Right cardiac atrium (tissue), 5 donors: Measurements from ENCODE around the gene PTRH1. TPM values are rescaled to one million over a fixed set of nuclear protein-coding genes. Genes with fewer than 3 reads are reported as not detected.

Experiments
- ATAC-seq, 2 donors: fragments of 200-7000 bp; cut with Tn5 transposase; one replicate each; pipeline versions ENCODE4 v1.8.0 to v1.9.1; 2020; ENCODE audit warnings: moderate library complexity in 2 of 2, mild to moderate bottlenecking in 1 of 2
- DNase-seq, 3 donors: peaks; one replicate each; pipeline ENCODE4 v3.0.0-alpha.2; 2020
- H3K27ac ChIP-seq: one replicate; pipeline ENCODE4 v1.5.1; 2013; ENCODE audit warnings: mild to moderate bottlenecking, low read length, control low read depth, moderate library complexity
- H3K27me3 ChIP-seq: one replicate; pipeline ENCODE4 v1.6.1; 2013; ENCODE audit not compliant: control insufficient read depth, insufficient read depth
- H3K4me1 ChIP-seq: one replicate; pipeline ENCODE4 v1.6.1; 2013; ENCODE audit warnings: low read length; ENCODE audit not compliant: control insufficient read depth, insufficient read depth
- H3K4me3 ChIP-seq: one replicate; pipeline ENCODE4 v1.5.1; 2013; ENCODE audit warnings: low read length, control low read depth
- H3K9me3 ChIP-seq: one replicate; pipeline ENCODE4 v1.6.1; 2013; ENCODE audit warnings: low read length; ENCODE audit not compliant: control insufficient read depth
- WGBS: extraction: QIAGEN DNeasy Blood & Tissue Kit; methylation state at CpG from one replicate; pipeline ENCODE4 v1.1.7; 2013; 5-methylcytosine and 5-hydroxymethylcytosine counted together
- intact Hi-C, 4 donors: fragments of 100-400 bp; cut with DNase I; formaldehyde crosslinking; loops; one replicate each; pipeline versions ENCODE4 v1.11.0 to v1.14.0; 2022 to 2023
- polyA plus RNA-seq: library from polyadenylated mRNA; stranded (reverse); fragments of 200-250 nt; gene quantifications from one replicate; pipeline ENCODE4 v1.2.3, GENCODE V29; 2013
- total RNA-seq, 4 donors: library from RNA; stranded (reverse); fragmentation: NEBNext Ultra II Directional; extraction: Animal tissue kit (Norgen Biotek cat#: 25700); gene quantifications; one replicate each; pipeline ENCODE4 v1.2.1, GENCODE V29; 2021
- donor health status: healthy with polysubstance abuse.
- donor health status: DM: no; HTN: yes; CAD: no.
- donor health status: DM: no; HTN: no; CAD: no.
- donor health status: DM: no; HTN: yes; CAD: no; lungs with severe emphysema.
- donor health status: DM: yes; HTN: yes; CAD: no.

PTRH1 gene
- total and polyA plus RNA-seq, 5 donors, result 8.7 to 16.3 (median 11.9) TPM

DNA sequence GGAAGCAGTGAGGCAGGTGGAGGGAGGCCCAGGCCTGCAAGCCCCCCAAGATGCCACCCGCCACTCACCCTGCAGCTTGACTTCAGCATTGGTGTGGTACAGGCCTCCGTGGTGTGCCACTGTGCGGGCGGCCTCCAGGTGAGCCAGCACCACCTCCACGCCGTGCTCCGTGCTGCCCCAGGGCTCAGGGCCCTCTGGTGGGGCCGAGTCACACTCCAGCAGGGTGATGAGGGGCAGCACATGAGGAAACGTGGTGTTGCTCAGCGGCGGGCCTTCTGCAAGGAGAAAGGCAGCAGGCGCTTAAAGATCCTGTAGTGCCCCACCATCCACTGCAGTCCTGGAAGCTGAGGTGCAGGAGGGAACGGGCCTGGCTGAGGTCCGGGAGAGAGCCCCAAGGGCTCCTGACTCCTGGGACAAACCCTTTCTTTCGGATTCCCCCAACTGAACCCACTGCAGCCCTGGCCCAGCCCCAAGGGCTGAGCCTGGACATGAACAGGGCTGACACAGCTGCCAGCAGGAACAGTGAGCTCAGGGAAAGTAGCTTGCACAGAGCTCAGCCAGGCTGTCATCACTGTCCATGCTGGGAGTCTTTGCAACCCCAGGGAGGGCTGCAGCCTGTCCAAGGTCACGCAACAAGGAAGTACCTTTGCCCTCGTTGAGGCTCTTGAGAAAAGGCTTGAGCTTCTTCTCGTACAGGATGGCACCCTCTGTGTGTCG, 24.3 kb upstream of the PTRH1 start:
- H3K27me3 ChIP-seq, result no peaks in the 10 kb centered on the region

DNA sequence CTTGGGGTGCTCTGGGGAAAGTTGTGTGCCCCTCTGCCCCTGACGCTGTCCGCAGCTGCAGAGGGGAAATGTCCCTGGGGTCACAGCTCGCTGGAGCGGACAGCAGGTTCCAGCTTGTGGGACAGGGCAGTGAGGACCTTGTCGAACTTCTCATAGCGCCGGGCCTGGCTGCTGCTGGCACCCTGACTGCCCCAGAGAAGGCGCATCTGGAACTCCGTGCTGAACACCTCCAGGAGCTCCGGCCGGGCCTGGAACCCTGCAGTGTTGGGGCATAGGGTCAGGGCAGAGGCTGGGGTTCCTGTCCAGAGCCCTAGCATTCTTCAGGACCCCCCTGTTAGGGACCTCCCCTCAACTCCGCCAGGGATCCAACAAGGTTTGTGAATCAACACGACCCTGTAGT, 23.2 kb upstream of the PTRH1 start:
- no peak for ATAC-seq
- H3K27ac ChIP-seq, result no peak overlapping the region
- no peaks in the 10 kb centered on the region for H3K27me3 ChIP-seq
- WGBS, result 88% methylated on average over 13 of the region's 13 CpGs
- H3K4me1 ChIP-seq, result peaks cover 6% of the 10 kb centered on the region
- no peak overlapping the region for H3K4me3 ChIP-seq
- peak in 1 of 3 donors; percentile 53 for DNase-seq
- intact Hi-C loops, result loop anchor here (5.0 to 10.0 kb wide), 6 partner anchors 39 to 186 kb away; partner anchors contain the start of genes AK1 (in 2 of the 4), CDK9 (in 1 of the 4) and SH2D3C (in 1 of the 4)
- H3K9me3 ChIP-seq, result no peaks in the 10 kb centered on the region

More for the DNA sequence above, 24.3 kb upstream of the PTRH1 start:
- H3K9me3 ChIP-seq, result no peaks in the 10 kb centered on the region
- H3K4me3 ChIP-seq, result no peak overlapping the region
- no peaks in the 10 kb centered on the region for H3K4me1 ChIP-seq
- WGBS, result 80% methylated on average over 19 of the region's 19 CpGs
- intact Hi-C loops, result loop anchor here (5.0 to 10.0 kb wide), 6 partner anchors 38 to 185 kb away; partner anchors contain the start of genes AK1 (in 2 of the 4), CDK9 (in 1 of the 4) and SH2D3C (in 1 of the 4)
- DNase-seq, result peak; percentile 72 to 85 (median 76)
- peak overlapping the region; percentile 90 for H3K27ac ChIP-seq
- peak in 1 of 2 donors; percentile 26 for ATAC-seq

DNA sequence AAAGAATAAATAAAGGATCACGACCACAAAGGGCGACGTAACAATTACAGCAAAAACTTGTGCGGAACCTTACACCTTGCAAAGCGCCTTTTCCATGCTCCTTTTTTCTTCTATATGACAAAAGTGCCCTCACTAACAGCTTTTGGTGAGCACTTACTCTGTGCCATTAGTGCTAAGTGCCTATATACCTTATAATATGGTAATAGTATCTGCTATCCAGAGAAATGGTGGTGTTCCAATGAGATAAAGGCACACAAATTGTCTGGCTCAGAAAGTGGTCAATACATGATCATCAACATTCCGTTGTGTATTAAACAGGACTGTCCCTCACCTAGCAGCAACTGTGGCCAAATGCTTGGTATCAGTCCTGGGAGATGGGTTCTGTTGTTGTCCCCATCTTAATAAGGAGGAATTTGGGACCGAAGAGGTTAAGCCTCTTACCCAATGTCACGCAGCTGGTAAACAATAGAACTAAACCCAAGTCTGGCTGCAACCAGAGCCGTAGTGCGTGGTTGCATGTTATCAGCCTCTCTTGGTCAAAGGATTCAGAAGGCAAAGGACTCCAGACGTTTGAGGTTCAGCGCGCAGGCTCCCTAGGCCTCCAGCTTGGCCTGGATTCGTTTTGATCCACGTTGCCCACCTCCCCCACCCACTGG, 20.2 kb upstream of the PTRH1 start:
- 22% methylated on average over 15 of the region's 15 CpGs for WGBS
- peak in 1 of 3 donors; percentile 45 for DNase-seq
- intact Hi-C loops, result loop anchor here (2.0 to 10.0 kb wide), 8 partner anchors 42 to 189 kb away; partner anchors contain the start of genes AK1 (in 2 of the 4), CDK9 (in 1 of the 4) and SH2D3C (in 1 of the 4)
- H3K4me3 ChIP-seq, result no peak overlapping the region
- no peak overlapping the region for H3K27ac ChIP-seq
- no peaks in the 10 kb centered on the region for H3K27me3 ChIP-seq
- ATAC-seq, result no peak
- no peaks in the 10 kb centered on the region for H3K9me3 ChIP-seq
- H3K4me1 ChIP-seq, result peaks cover 6% of the 10 kb centered on the region

DNA sequence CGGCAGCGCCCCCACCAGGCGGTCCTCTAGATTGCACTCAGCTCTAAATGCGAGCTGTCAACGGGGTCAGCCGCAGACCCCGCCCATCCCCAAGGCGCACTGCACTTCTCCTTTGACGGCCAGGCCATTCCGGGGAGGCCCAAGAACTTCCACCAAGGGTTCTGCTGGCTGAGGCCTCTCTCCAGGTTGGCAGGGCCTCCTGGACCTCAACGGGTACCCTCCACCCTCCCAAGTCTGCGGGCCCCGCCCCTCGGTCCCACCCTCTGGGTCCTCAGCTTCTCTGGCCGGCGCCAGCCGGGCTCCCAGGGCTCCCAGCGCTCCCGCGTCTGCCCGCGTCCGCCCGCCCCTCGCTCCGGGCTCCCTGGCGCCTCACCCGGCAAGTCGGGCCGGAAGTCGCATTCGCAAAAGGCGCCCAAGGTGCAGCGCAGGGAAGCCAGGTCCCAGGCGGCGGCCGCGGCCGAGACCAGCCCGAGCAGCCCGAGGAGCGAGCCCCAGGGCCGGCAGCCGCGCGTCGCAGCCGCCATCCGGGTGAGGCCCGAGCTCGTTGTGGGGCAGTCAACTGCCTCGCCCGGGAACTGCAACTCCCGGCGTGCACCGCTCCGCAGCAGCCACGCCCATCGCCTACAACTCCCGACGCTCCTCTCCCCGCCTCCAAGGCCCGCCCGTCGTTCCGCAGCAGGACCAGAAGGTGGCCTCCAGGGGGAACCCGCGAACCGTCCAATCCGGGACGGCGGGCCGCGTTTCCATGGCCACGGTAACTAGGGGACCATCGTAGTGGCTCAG, 19.5 kb upstream of the PTRH1 start, which contains the start of gene TOR2A:
Gene TOR2A (minus strand): TSS at position 548 of the 783 bp plus-strand sequence. CDS start 24 bp downstream, at position 524.
- WGBS, result under 1% methylated on average over 76 of the region's 76 CpGs
- peaks cover 6% of the 10 kb centered on the region for H3K4me1 ChIP-seq
- H3K27me3 ChIP-seq, result no peaks in the 10 kb centered on the region
- peak within 1 kb of the TSS; percentile 90 for H3K27ac ChIP-seq
- H3K4me3 ChIP-seq, result peak within 1 kb of the TSS; percentile 66
- H3K9me3 ChIP-seq, result no peaks in the 10 kb centered on the region
- peak; percentile 95 to 96 for ATAC-seq
- intact Hi-C loops, result loop anchor here (2.0 to 10.0 kb wide), 10 partner anchors 42 to 190 kb away; partner anchors contain the start of genes AK1 (in 2 of the 4), CDK9 (in 1 of the 4) and SH2D3C (in 1 of the 4)
- DNase-seq, result peak; percentile 99

DNA sequence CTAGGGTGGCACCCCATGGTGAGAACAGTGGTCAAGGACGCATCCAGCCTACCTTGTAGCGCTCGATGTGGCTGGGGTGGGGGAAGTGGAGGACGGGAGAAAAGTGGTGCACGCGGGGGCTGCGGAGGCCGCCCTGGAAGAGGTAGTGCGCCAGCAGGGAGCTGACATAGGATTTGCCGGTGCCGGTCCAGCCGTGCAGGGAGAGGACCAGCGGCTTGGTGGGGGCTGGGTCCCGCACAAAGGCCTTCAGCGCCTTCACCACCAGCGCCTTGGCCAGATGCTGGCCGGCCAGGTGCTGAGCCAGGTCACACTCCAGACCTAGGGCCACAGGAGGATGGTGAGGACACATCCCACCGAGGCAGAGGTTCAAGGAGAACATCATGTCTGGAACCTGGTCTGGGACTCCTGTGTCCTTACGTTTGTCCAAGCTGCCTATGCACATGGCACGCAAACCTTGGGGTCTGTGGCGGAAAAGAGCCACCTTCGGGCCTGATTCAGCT, 18.8 kb upstream of the PTRH1 start:
- H3K4me3 ChIP-seq, result no peak overlapping the region
- WGBS, result 44% methylated on average over 22 of the region's 22 CpGs

DNA sequence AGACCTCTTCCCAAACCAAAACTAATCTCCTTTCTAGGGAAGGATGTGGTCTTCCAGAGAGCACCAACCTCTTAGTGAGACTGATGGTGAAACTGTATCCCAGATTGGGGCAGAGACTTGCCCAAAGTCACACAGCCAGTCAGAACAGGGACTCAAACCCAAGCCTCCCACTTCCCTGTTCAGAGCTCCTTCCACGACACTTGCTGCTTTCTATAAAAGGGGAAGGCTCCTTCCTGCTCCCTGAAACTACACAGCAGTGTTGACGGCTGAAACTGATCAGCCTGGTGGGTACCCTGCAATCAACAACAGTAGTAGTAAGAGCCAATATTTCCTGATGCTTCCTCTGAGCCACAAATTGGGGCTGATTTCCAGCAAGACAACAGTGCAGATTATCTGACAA, 18.2 kb upstream of the PTRH1 start:
- Histone ChIP-seq H3K27ac (no peak overlapping the region), H3K9me3 (no peaks in the 10 kb centered on the region), H3K27me3 (no peaks in the 10 kb centered on the region), H3K4me1 (peaks cover 6% of the 10 kb centered on the region), H3K4me3 (no peak overlapping the region)
- ATAC-seq (no peak), DNase-seq (no peak)
- WGBS, result 65% methylated on average over 2 of the region's 2 CpGs
- intact Hi-C loops, result loop anchor here (2.0 to 10.0 kb wide), 6 partner anchors 51 to 191 kb away; partner anchors contain the start of gene AK1 (in 2 of the 4)

More for the DNA sequence above, 18.8 kb upstream of the PTRH1 start:
- Histone ChIP-seq H3K27me3 (no peaks in the 10 kb centered on the region), H3K4me1 (peaks cover 6% of the 10 kb centered on the region), H3K27ac (peak overlapping the region; percentile 27), H3K9me3 (no peaks in the 10 kb centered on the region)
- peak in 1 of 3 donors; percentile 72 for DNase-seq
- ATAC-seq, result peak in 1 of 2 donors; percentile 0
- intact Hi-C loops, result loop anchor here (2.0 to 10.0 kb wide), 6 partner anchors 51 to 191 kb away; partner anchors contain the start of gene AK1 (in 2 of the 4)

DNA sequence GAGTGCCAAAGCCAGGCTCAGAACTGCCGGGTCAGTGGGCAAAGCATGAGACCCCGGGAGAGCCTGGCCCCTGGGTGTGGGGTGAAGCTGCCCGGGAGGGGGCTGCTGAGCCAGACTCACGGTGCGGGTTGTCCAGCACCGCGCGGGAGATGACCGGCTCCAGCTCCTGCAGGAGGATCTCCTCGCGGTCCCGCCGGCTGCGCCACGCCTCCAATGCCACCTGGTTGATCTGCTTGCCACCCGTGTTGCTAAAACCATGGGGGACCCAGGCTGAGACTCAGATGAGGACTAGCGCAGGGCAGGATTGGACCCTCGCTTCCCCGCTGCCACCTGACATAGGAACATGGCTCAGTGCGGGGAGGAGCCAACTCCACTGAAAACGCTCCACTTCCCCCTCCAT, 17.0 kb upstream of the PTRH1 start:
- Histone ChIP-seq H3K27ac (no peak overlapping the region), H3K4me3 (no peak overlapping the region), H3K4me1 (peaks cover 6% of the 10 kb centered on the region), H3K9me3 (no peaks in the 10 kb centered on the region), H3K27me3 (no peaks in the 10 kb centered on the region)
- intact Hi-C loops, result loop anchor here (5.0 to 10.0 kb wide), 4 partner anchors 140 to 192 kb away; partner anchors contain the start of gene AK1 (in 2 of the 4)
- 96% methylated on average over 21 of the region's 21 CpGs for WGBS
- no peak for ATAC-seq
- DNase-seq, result peak in 2 of 3 donors; percentile 13 to 65

DNA sequence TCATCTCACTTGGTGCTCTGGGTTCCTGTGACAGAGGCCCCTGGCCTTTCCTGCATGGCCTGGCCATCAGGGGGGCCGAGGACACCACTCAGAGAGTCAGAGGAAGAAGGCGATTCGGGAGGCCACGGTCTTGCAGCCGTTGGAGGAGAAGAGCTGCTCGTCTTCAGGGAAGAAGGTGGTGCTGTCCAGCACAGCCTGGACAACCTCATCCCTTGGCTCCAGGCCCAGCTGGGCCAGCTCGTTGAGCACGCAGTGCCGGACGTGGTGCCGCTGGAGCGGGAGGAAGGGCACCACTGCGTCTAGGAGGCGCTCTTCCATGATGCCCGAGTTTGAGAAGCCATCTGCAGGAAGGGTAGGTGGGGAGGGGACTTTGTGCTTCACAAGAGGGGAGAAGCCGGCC, 16.5 kb upstream of the PTRH1 start:
- ATAC-seq (no peak), DNase-seq (peak in 2 of 3 donors; percentile 22 to 56)
- Histone ChIP-seq H3K4me3 (no peak overlapping the region), H3K27me3 (no peaks in the 10 kb centered on the region), H3K9me3 (no peaks in the 10 kb centered on the region), H3K27ac (no peak overlapping the region), H3K4me1 (peaks cover 6% of the 10 kb centered on the region)
- 65% methylated on average over 16 of the region's 16 CpGs for WGBS
- intact Hi-C loops, result loop anchor here (5.0 to 10.0 kb wide), 4 partner anchors 140 to 193 kb away; partner anchors contain the start of gene AK1 (in 2 of the 4)

- peaks cover 6% of the 10 kb centered on the region for H3K4me1 ChIP-seq
- H3K27me3 ChIP-seq, result no peaks in the 10 kb centered on the region
- peak in 2 of 3 donors; percentile 11 to 36 for DNase-seq
- WGBS, result 88% methylated on average over 9 of the region's 9 CpGs
- intact Hi-C loops, result loop anchor here (5.0 to 10.0 kb wide), 4 partner anchors 139 to 194 kb away; partner anchors contain the start of gene AK1 (in 2 of the 4)
- H3K9me3 ChIP-seq, result no peaks in the 10 kb centered on the region
- H3K4me3 ChIP-seq, result no peak overlapping the region
- no peak overlapping the region for H3K27ac ChIP-seq
- ATAC-seq, result no peak
Observed at GRCh38 chr9:127730799-127731410, 15.4 kb upstream of the PTRH1 start.
